Fibroblast of the aortic adventitia (primary cell): ENCODE results near the gene SLC2A9. TPM values are rescaled to one million over a fixed set of nuclear protein-coding genes. Genes with fewer than 3 reads are reported as not detected.

Experiments used
- DNase-seq: peaks from one replicate; pipeline ENCODE4 v3.0.0-alpha.2; 2010; ENCODE audit warnings: low read depth
- H3K4me3 ChIP-seq: 2 replicates; pipeline ENCODE4 v1.5.1; 2011; ENCODE audit warnings: low read depth, mild to moderate bottlenecking, control low read depth, low read length, moderate library complexity
- CTCF ChIP-seq: IDR thresholded peaks from 2 replicates; pipeline ENCODE4 v1.5.1; 2011; ENCODE audit warnings: mild to moderate bottlenecking, low read length, control low read depth, inconsistent platforms; ENCODE audit not compliant: insufficient read depth
- total RNA-seq: library from RNA; depleted of rRNA; stranded (reverse); fragments of >200 nt; gene quantifications from 2 replicates; pipeline ENCODE4 v1.2.3, GENCODE V29; 2012; ENCODE audit warnings: low replicate concordance

The SLC2A9 gene
- total RNA-seq, 1 donor, result 0.90 TPM

- no peak for DNase-seq
Observed at GRCh38 chr4:9970399-9971011, 50.8 kb downstream of the SLC2A9 start.

GRCh38 chr4:9969526-9970398, 51.5 kb downstream of the SLC2A9 start:
- H3K4me3 ChIP-seq, result no peak overlapping the region
- TF ChIP-seq CTCF, result no peak
- DNase-seq, result no peak

More at GRCh38 chr4:9970399-9971011, 50.8 kb downstream of the SLC2A9 start:
- H3K4me3 ChIP-seq, result no peak overlapping the region
- TF ChIP-seq CTCF, result no peak

GRCh38 chr4:9968472-9968871, 52.8 kb downstream of the SLC2A9 start:
- no peak for DNase-seq
- H3K4me3 ChIP-seq, result no peak overlapping the region
- TF ChIP-seq CTCF, result no peak

- DNase-seq, result no peak
- H3K4me3 ChIP-seq, result no peak overlapping the region
- no peak for TF ChIP-seq CTCF
Observed at GRCh38 chr4:9964879-9965278, 56.4 kb downstream of the SLC2A9 start.

GRCh38 chr4:9963328-9963727, 58.0 kb downstream of the SLC2A9 start:
- H3K4me3 ChIP-seq, result no peak overlapping the region
- TF ChIP-seq CTCF, result no peak
- no peak for DNase-seq

GRCh38 chr4:9962611-9963314, 58.5 kb downstream of the SLC2A9 start:
- no peak for TF ChIP-seq CTCF
- H3K4me3 ChIP-seq, result no peak overlapping the region
- no peak for DNase-seq
